ENCODE results near the gene TNPO2.
A peak's percentile ranks its signal among the peaks of the same experiment; 100 is the strongest.
"Not testable (repeated sequence)": the region's sequence is repeated elsewhere in the genome, so short reads cannot be mapped to it uniquely, and the experiment has no call there.

Gene TNPO2

GRCh38 chr19:12705169-12705568 lies 18.6 kb downstream of the TNPO2 start:
- no peak for DNase-seq

- peak; percentile 7 for DNase-seq
Measured at GRCh38 chr19:12703046-12703445, 20.7 kb downstream of the TNPO2 start.

GRCh38 chr19:12701596-12702282 lies 22.0 kb downstream of the TNPO2 start:
- no peak for DNase-seq

GRCh38 chr19:12698138-12698537 lies 25.6 kb downstream of the TNPO2 start:
- DNase-seq: no peak

GRCh38 chr19:12697425-12697824 lies 26.3 kb downstream of the TNPO2 start:
- DNase-seq: not testable (repeated sequence)

GRCh38 chr19:12696366-12697335 lies 27.1 kb downstream of the TNPO2 start, which contains the start of gene FBXW9:
Gene FBXW9, minus strand, starts transcription at chr19:12696631. Its CDS starts 50 bp downstream, at chr19:12696581.
- peak; percentile 85 for DNase-seq

- DNase-seq: no peak
Measured at GRCh38 chr19:12695997-12696365, 27.8 kb downstream of the TNPO2 start.

- DNase-seq: no peak
Measured at GRCh38 chr19:12695514-12695913, 28.2 kb downstream of the TNPO2 start.

GRCh38 chr19:12695096-12695495 lies 28.6 kb downstream of the TNPO2 start:
- DNase-seq: no peak

GRCh38 chr19:12694641-12695040 lies 29.1 kb downstream of the TNPO2 start:
- DNase-seq: no peak

- DNase-seq: no peak
Measured at GRCh38 chr19:12692960-12693359, 30.8 kb downstream of the TNPO2 start.

- DNase-seq: no peak
Measured at GRCh38 chr19:12689581-12690216, 34.0 kb downstream of the TNPO2 start.

- no peak for DNase-seq
Measured at GRCh38 chr19:12689012-12689411, 34.7 kb downstream of the TNPO2 start.

GRCh38 chr19:12687496-12688196 lies 36.1 kb downstream of the TNPO2 start, which contains the start of gene GNG14:
Gene GNG14, plus strand, starts transcription at chr19:12687998. Its CDS starts 51 bp downstream, at chr19:12688049.
- no peak for DNase-seq

- no peak for DNase-seq
Measured at GRCh38 chr19:12685831-12686230, 37.9 kb downstream of the TNPO2 start.

- DNase-seq: peak; percentile 92
Measured at GRCh38 chr19:12681074-12681987, 42.4 kb downstream of the TNPO2 start, which contains the start of gene DHPS. Gene DHPS, minus strand, starts transcription at chr19:12681880. Its CDS starts 114 bp downstream, at chr19:12681766.

GRCh38 chr19:12680034-12680433 lies 43.7 kb downstream of the TNPO2 start:
- DNase-seq: no peak

- not testable (repeated sequence) for DNase-seq
Measured at GRCh38 chr19:12678039-12678438, 45.7 kb downstream of the TNPO2 start.

GRCh38 chr19:12676928-12677327 lies 46.8 kb downstream of the TNPO2 start:
- no peak for DNase-seq

- peak; percentile 17 for DNase-seq
Measured at GRCh38 chr19:12676384-12676792, 47.3 kb downstream of the TNPO2 start.

GRCh38 chr19:12675940-12676339 lies 47.8 kb downstream of the TNPO2 start:
- DNase-seq: no peak
